HCT116 (cell line): Measurements from ENCODE around the gene MARCHF3.

ENCODE experiments used
- CBX3 ChIP-seq: IDR thresholded peaks from 2 replicates; pipeline ENCODE4 v1.6.1; 2012; ENCODE audit warnings: low read depth
- CTCF ChIP-seq, 3 experiments: fragments of 200-600 bp in 1 of 3; sonication (generic) in 1 of 3; IDR thresholded peaks in 2 of 3; conservative IDR thresholded peaks in 1 of 3; 2 replicates each; pipeline ENCODE4 v1.5.1; 2012 to 2017; ENCODE audit warnings: low read depth in 2 of 3, low read length in 2 of 3, antibody characterized with exemption in 1 of 3, borderline replicate concordance in 1 of 3, control low read depth in 1 of 3, mild to moderate bottlenecking in 1 of 3, mixed read lengths in 1 of 3, mixed run types in 1 of 3, moderate library complexity in 1 of 3; ENCODE audit not compliant: insufficient read depth in 1 of 3
- EZH2 ChIP-seq: fragments of 200-600 bp; sonication (generic); IDR thresholded peaks from 2 replicates; pipeline ENCODE4 v1.6.1; 2017; ENCODE audit warnings: antibody characterized with exemption, mixed run types
- POLR2A ChIP-seq: IDR thresholded peaks from 2 replicates; pipeline ENCODE4 v1.7.0; 2011; ENCODE audit warnings: borderline replicate concordance; ENCODE audit not compliant: insufficient read depth, insufficient read length; ENCODE audit errors: extremely low read depth
- SP1 ChIP-seq: IDR thresholded peaks from 2 replicates; pipeline ENCODE4 v1.6.1; 2012; ENCODE audit warnings: low read depth
- YY1 ChIP-seq: IDR thresholded peaks from 2 replicates; pipeline ENCODE4 v1.6.1; 2011; ENCODE audit warnings: low read length, low read depth, moderate library complexity, mild to moderate bottlenecking; ENCODE audit not compliant: insufficient replicate concordance; ENCODE audit errors: extremely low read depth

- no peak for TF ChIP-seq YY1
- TF ChIP-seq CTCF (IDR thresholded peaks at IDR 0.05 in 2 of 3, conservative IDR thresholded peaks at IDR 0.05 in 1 of 3; ENCODE audit: borderline replicate concordance in 1 of 3, insufficient read depth in 1 of 3, low read depth in 2 of 3, low read length in 2 of 3): no peak
- no peak for TF ChIP-seq POLR2A
- no peak for TF ChIP-seq SP1
- no peak for TF ChIP-seq EZH2
- no peak for TF ChIP-seq CBX3
These were observed 110.8 kb downstream of the MARCHF3 start for GRCh38 chr5:126919566-126919965.
